DND-41 (cell line): Measurements from ENCODE around the gene RETSAT.
"Not testable (repeated sequence)": the region's sequence is repeated elsewhere in the genome, so short reads cannot be mapped to it uniquely, and the experiment has no call there.

ENCODE experiments used
- ATAC-seq: fragments of 200-7000 bp; cut with Tn5 transposase; 3 replicates; pipeline ENCODE4 v1.9.1; 2021; ENCODE audit warnings: low read depth; ENCODE audit not compliant: insufficient read depth
- DNase-seq: peaks from one replicate; pipeline ENCODE4 v3.0.0-alpha.2; 2020
- H2AFZ ChIP-seq: 2 replicates; pipeline ENCODE4 v1.6.0; 2012; ENCODE audit warnings: low read depth, low read length
- H3K27ac ChIP-seq: 2 replicates; pipeline ENCODE4 v1.5.1; 2012; ENCODE audit warnings: low read length, inconsistent platforms
- H3K27me3 ChIP-seq: fragments of 200-600 bp; sonication (generic); 2 replicates; pipeline ENCODE4 v1.6.0; 2012; ENCODE audit warnings: low read length, mild to moderate bottlenecking, inconsistent platforms; ENCODE audit not compliant: insufficient read depth, poor library complexity
- H3K36me3 ChIP-seq: 2 replicates; pipeline ENCODE4 v1.5.1; 2012; ENCODE audit warnings: low read length, inconsistent platforms; ENCODE audit not compliant: insufficient read depth
- H3K4me1 ChIP-seq: 2 replicates; pipeline ENCODE4 v1.5.1; 2012; ENCODE audit warnings: mild to moderate bottlenecking, low read length; ENCODE audit not compliant: insufficient read depth
- H3K4me2 ChIP-seq: 2 replicates; pipeline ENCODE4 v1.6.0; 2012; ENCODE audit warnings: mild to moderate bottlenecking, moderate library complexity, low read length, inconsistent platforms; ENCODE audit not compliant: insufficient read depth
- H3K4me3 ChIP-seq, 2 experiments: fragments of 200-600 bp in 1 of 2; shearing (Covaris generic) in 1 of 2; 2 replicates each; pipeline ENCODE4 v1.5.1; 2012 to 2016; ENCODE audit warnings: inconsistent platforms in 2 of 2, low read length in 2 of 2, mild to moderate bottlenecking in 2 of 2, low read depth in 1 of 2, moderate library complexity in 1 of 2
- H3K79me2 ChIP-seq: 2 replicates; pipeline ENCODE4 v1.6.0; 2012; ENCODE audit warnings: low read length, inconsistent platforms; ENCODE audit not compliant: insufficient read depth
- H3K9ac ChIP-seq: 2 replicates; pipeline ENCODE4 v1.6.0; 2012; ENCODE audit warnings: low read depth, mild to moderate bottlenecking, inconsistent platforms, low read length, moderate library complexity
- H3K9me3 ChIP-seq: 2 replicates; pipeline ENCODE4 v1.5.1; 2012; ENCODE audit warnings: low read length, moderate library complexity, mild to moderate bottlenecking, inconsistent platforms; ENCODE audit not compliant: insufficient read depth, severe bottlenecking
- H4K20me1 ChIP-seq: 2 replicates; pipeline ENCODE4 v1.6.0; 2012; ENCODE audit warnings: low read length; ENCODE audit not compliant: insufficient read depth
- CTCF ChIP-seq: IDR thresholded peaks from 2 replicates; pipeline ENCODE4 v1.5.1; 2012; ENCODE audit warnings: borderline replicate concordance, low read length, moderate library complexity, mild to moderate bottlenecking; ENCODE audit not compliant: poor library complexity, severe bottlenecking; ENCODE audit errors: extremely low read depth
- EZH2 ChIP-seq: IDR thresholded peaks from 3 replicates; pipeline ENCODE4 v1.6.1; 2012; ENCODE audit warnings: borderline replicate concordance, low read depth, mild to moderate bottlenecking, moderate library complexity, low read length, inconsistent platforms; ENCODE audit not compliant: severe bottlenecking

Gene RETSAT

GRCh38 chr2:85353876-85354285, 447 bp downstream of the RETSAT start:
- peak overlapping the region; percentile 85 for H2AFZ ChIP-seq
- H3K27ac ChIP-seq = peak overlapping the region; percentile 77
- H3K79me2 ChIP-seq = peaks cover 42% of the 10 kb centered on the region
- peak overlapping the region; percentile 76 for H3K9ac ChIP-seq
- ATAC-seq = peak; percentile 6
- peak overlapping the region; percentile 83 for H3K4me2 ChIP-seq
- H3K9me3 ChIP-seq = no peaks in the 10 kb centered on the region
- H4K20me1 ChIP-seq = 0 out of 2 replicates have a peak, but pooled peaks cover 2% of the 10 kb centered on the region
- peak overlapping the region; percentile 64 to 84 for H3K4me3 ChIP-seq
- no peak for DNase-seq
- H3K4me1 ChIP-seq = peaks cover 53% of the 10 kb centered on the region
- H3K27me3 ChIP-seq = no peaks in the 10 kb centered on the region
- no peak for TF ChIP-seq CTCF
- no peak for TF ChIP-seq EZH2
- peaks cover 60% of the 10 kb centered on the region for H3K36me3 ChIP-seq

DNA sequence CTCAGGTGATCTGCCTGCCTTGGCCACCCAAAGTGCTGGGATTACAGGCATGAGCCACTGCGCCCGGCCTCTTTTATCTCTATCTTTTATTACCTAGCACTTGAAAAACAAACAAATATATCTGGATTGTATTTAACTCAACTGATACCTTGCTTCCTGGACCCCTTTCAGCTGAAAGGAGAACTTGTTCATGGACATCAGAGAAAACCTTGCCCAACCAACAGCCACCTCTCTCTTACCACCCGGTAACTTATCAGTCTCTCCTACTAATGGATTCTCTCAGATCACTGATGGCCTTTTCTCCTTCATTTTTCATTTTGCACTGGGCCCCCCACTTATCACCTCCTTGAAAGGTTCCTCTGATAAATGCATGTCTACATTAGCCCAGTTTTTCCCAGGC, 6.7 kb downstream of the RETSAT start:
- no peak for TF ChIP-seq CTCF
- TF ChIP-seq EZH2 = no peak
- DNase-seq = no peak
- Histone ChIP-seq H3K36me3 (peaks cover 71% of the 10 kb centered on the region), H4K20me1 (0 out of 2 replicates have a peak, but pooled peaks cover 2% of the 10 kb centered on the region), H3K27ac (no peak overlapping the region), H3K9me3 (no peaks in the 10 kb centered on the region), H3K4me1 (peaks cover 7% of the 10 kb centered on the region), H3K79me2 (peaks cover 8% of the 10 kb centered on the region), H2AFZ (no peak overlapping the region), H3K4me3 (no peak overlapping the region), H3K9ac (no peak overlapping the region), H3K4me2 (no peak overlapping the region), H3K27me3 (no peaks in the 10 kb centered on the region)
- no peak for ATAC-seq

GRCh38 chr2:85344356-85344954, 9.9 kb downstream of the RETSAT start:
- Histone ChIP-seq H3K36me3 (peaks cover 46% of the 10 kb centered on the region), H3K9me3 (no peaks in the 10 kb centered on the region), H3K79me2 (no peaks in the 10 kb centered on the region), H3K9ac (no peak overlapping the region), H3K27me3 (no peaks in the 10 kb centered on the region), H3K4me2 (no peak overlapping the region), H3K4me1 (no peaks in the 10 kb centered on the region), H4K20me1 (no peaks in the 10 kb centered on the region), H3K27ac (no peak overlapping the region), H3K4me3 (no peak overlapping the region), H2AFZ (no peak overlapping the region)
- no peak for DNase-seq
- ATAC-seq = no peak
- TF ChIP-seq EZH2 = no peak
- TF ChIP-seq CTCF = no peak

DNA sequence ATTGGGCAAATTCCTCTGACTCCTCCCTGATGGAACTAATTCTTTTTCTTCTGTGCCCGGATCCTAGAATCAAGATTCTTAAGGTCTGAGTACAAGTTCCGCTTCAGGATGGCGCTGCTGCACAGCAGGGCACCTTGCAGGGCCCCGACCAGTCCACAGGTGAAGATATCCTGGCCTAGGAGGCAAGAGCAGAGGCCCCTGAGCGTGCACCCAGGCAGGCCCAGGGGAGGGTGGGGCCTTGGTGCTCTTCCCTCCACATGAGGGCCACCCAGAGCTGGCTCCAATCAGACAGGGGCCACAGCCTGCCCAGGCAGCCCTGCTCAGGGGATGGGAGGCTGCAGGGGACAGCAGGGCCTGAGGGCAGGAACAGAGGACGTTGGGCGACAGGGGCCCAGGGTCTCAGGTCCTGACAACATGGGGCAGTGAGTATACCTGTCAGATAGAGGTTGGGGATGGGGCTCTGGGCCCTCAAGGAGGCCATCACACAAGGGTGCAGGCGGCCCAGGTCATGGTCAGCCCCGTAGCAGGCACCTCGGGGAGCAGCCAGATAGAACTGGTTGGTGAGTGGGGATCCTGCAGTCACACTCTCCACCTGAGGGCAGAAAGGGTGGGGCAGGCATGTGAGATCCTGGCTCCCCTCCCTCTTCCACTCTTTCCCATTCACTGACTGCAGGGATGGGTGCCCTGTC, 11.0 kb downstream of the RETSAT start:
- H3K4me3 ChIP-seq, H2AFZ ChIP-seq, H4K20me1 ChIP-seq, H3K9me3 ChIP-seq, H3K79me2 ChIP-seq, H3K9ac ChIP-seq, DNase-seq, H3K27ac ChIP-seq, ATAC-seq, H3K27me3 ChIP-seq, H3K4me2 ChIP-seq, H3K4me1 ChIP-seq: not testable (repeated sequence)
- peaks cover 41% of the 10 kb centered on the region for H3K36me3 ChIP-seq
